Lower leg skin (tissue), 3 donors: ENCODE measurements around the gene TMEM134.

Source experiments
- CTCF ChIP-seq, 3 donors: fragments of 450-650 bp; IDR thresholded peaks; one replicate each; pipeline ENCODE4 v1.5.1; 2016; ENCODE audit warnings: antibody characterized with exemption in 3 of 3, mild to moderate bottlenecking in 3 of 3, moderate library complexity in 2 of 3
- POLR2A ChIP-seq, 2 donors: fragments of 450-650 bp; IDR thresholded peaks; one replicate each; pipeline ENCODE4 v1.6.1; 2016 to 2017; ENCODE audit warnings: antibody characterized with exemption in 2 of 2, mild to moderate bottlenecking in 1 of 2, moderate library complexity in 1 of 2

GRCh38 chr11:67439321-67440228 lies 29.5 kb downstream of the TMEM134 start:
- TF ChIP-seq CTCF (IDR thresholded peaks at IDR 0.05) (no peak), POLR2A (IDR thresholded peaks at IDR 0.05) (no peak)
